Fibroblast of the conjunctiva (primary cell): ENCODE data around the gene SLC16A6.
"Not testable (repeated sequence)": the region's sequence is repeated elsewhere in the genome, so short reads cannot be mapped to it uniquely, and the experiment has no call there.

Experiments used
- DNase-seq: peaks from one replicate; pipeline ENCODE4 v3.0.0-alpha.2; 2010; ENCODE audit warnings: low read depth

The SLC16A6 gene

DNA sequence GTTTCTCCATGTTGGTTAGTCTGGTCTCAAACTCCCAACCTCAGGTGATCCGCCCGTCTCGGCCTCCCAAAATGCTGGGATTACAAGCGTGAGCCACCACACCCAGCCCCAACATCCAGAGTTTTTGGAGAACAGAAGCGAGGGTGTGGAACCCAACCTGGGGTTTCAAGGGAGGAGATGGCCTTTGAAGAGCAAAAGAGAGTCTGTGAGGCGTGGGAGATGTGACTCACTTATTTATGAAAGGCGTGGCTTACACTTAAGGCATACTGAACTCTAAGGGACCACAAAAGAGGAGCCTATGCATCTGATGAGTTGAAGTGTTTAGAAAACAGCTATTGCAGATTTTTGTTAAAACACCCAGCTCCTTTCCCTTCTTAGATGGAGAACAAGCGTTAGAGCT is 19.2 kb upstream of the SLC16A6 start:
- no peak for DNase-seq

DNA sequence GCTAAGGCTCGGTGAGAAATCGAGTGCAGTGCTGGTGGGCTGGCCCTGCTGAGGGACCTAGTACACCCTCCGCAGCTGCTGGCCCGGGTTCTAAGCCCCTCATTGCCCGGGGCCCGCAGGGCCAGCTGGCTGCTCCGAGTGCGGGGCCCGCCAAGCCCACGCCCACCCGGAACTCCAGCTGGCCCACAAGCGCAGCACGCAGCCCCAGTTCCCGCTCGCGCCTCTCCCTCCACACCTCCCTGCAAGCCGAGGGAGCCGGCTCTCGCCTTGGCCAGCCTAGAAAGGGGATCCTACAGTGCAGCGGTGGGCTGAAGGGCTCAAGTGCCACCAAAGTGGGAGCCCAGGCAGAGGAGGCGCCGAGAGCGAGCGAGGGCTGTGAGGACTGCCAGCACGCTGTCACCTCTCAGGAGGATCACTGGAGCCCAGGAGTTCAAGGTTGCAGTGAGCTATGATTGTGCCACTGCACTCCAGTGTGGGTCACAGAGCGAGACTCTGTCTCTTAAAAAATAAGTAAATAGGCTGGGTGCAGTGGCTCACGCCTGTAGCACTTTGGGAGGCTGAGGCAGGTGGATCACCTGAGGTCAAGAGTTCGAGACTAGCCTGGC is 18.2 kb upstream of the SLC16A6 start:
- not testable (repeated sequence) for DNase-seq

DNA sequence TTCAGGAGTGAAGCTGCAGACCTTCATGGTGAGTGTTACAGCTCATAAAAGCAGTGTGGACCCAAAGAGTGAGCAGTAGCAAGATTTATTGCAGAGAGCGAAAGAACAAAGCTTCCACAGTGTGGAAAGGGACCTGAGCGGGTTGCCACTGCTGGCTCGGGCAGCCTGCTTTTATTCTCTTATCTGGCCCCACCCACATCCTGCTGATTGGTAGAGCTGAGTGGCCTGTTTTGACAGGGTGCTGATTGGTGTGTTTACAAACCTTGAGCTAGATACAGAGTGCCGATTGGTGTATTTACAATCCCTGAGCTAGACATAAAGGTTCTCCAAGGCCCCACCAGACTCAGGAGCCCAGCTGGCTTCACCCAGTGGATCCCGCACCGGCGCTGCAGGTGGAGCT is 17.6 kb upstream of the SLC16A6 start:
- DNase-seq: not testable (repeated sequence)

DNA sequence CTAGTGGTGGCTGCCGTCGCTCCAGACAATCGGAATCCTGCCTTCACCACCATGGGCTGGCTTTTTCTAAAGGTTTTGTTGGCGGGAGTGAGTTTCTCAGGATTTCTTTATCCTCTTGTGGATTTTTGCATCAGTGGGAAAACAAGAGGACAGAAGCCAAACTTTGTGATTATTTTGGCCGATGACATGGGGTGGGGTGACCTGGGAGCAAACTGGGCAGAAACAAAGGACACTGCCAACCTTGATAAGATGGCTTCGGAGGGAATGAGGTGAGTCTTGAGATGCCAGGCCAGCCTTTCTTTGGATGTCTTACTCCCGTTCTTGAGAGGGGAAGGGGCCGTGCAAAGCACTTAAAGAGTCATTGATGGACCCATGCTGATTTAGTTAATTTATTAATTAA is 16.5 kb upstream of the SLC16A6 start:
- no peak for DNase-seq

DNA sequence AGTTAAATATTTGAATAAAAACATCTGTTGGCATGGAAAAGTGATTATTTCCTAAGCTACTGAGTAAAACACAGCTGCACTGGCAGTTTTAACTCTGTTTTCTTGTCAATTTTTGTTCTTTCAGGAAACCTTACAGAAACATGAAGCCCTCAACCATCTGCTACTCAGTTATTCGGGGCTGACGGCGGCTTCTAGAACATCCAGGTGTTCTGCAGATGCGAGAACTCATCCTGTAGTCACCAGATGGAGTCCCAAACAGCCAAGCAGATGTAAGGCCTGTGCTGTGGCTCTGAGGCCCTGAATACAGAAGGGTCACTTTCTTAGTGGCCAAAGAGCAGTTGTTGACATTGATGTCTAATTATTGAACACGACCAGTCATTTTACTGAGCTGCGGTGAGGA is 15.9 kb upstream of the SLC16A6 start:
- no peak for DNase-seq

DNA sequence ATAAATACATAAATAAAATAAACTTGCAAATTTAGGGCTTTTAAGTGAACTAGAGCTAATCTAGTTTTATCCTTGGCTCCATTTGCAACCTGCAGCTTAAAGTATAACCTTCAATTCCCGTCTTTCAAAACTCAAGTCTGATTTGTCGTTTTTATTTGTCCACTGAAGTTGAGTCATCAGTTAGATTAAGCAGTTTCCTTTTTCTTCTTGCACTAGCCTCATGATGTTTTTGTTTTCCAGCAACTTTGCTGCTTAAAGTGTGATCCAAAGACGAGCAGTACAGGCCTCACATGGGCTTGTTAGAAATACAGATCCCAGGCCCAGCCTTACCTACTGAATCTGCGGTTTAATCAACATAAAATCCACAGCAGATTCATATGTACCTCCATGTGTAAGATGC is 14.2 kb upstream of the SLC16A6 start:
- DNase-seq: no peak

DNA sequence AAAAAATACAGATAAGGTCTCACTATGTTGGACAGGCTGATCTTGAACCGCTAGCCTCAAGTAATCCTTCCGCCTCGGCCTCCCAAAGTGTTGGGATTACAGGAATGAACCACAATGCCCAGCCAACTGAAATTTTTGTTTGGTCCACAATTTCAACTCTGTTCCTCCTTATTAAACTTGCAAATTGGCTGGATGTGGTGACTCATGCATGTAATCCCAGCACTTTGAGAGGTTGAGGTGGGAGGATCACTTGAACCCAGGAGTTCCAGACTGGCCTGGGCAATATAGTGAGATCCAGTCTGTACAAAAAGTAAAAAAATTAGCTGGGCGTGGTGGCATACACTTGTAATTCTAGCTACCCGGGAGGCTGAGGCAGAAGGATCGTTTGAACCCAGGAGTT is 13.8 kb upstream of the SLC16A6 start:
- no peak for DNase-seq

DNA sequence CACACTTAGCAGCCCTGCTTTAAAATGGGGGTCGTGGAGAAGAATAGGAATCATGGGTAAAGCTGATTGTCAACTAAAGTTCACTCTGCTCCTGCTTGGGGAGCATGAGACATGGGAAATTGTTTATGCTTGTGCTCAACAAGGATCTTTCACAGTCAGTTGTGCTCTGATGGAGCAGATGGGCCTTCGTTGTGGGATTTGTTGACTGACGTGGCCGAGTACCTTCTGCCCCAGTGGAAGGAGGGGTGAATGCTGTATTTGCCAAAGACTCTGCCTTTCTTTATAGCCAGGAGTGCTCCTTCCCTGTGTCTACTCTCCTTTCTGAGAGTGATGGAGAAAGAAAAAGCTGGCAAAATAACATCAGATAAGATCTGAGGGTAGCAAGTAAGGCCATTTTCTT is 11.7 kb upstream of the SLC16A6 start:
- no peak for DNase-seq

DNA sequence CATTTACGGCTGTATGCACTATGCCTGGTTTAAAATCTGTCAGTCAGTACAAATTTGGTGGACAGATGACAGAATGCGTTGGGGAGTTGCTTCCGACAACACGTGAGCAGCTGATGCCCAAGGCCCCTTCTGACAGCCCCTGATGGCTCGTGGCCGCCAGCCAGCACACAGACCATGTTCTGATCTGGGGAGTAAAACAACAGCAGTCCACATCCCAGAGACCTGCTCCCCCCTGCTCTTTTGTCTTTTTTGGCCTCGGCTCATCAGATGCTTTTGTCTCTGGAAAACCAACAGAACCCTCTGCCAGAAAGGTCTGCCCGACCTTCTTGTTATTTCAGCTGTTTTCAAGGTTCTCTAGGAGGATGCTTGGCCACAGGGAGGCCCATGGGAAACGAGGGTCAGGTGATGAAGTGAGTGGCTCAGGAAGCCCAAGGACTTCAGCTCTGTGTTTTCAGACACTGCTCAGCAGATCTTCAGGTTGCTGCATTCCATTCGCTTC is 11.2 kb upstream of the SLC16A6 start:
- DNase-seq: peak; percentile 26

DNA sequence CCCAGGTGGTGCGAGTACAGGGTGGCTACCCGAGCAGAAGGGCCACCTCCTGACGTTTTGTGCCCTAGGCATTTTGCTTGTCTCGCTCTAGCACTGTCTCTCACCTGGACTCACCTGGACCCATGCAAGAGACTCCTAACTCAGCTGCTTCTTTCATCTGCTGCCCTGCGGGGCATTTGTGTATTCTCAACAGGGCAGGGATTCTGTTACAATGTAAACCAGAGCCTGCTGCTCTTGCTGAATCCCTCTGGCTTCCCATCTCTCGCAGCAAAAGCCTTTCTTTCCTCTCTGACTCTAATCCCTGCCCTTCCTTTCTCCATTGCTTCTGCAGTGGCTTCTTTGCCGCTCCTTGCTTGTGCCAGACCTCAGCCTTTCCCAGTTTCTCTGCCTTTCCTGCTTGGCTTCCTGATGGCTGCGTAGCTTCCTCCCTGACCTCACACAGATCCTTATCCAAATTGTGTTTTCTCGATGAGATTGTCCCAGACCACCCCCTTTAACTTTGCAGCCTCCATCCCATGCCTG is 10.6 kb upstream of the SLC16A6 start:
- no peak for DNase-seq

DNA sequence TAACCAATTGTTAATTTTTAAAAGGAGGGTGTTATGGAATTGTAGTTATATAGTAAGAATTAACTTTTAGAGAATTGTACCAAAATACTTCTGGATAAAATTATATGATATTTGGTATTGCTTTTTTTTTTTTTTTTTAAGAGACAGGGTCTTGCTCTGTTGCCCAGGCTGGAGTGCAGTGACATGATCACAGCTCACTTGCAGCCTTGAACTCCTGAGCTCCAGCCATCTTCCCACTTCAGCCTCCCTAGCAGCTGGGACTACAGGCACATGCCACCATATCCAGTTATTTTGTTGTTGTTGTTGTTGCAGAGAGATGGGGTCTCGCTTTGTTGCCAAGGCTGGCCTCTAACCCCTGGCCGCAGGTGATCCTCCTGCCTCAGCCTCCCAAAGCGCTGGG is 8.9 kb upstream of the SLC16A6 start:
- no peak for DNase-seq

DNA sequence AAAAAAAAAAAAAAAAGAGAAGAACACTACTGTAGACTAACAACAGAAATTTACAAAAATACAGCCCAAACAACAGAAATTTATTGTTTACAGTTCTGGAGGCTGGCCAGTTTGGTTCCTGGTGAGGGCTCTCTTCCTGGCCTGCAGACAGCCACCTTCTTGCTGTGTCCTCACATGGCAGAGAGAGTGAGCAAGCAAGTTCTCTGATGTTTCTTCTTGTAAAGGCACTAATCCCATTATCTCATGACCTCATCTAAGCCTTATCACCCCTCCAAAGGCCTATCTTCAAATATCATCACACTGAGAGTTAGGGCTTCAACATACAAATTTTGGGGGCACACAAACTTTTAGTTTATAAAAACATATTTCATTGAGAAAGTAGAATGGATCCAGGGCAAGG is 7.7 kb upstream of the SLC16A6 start:
- no peak for DNase-seq

DNA sequence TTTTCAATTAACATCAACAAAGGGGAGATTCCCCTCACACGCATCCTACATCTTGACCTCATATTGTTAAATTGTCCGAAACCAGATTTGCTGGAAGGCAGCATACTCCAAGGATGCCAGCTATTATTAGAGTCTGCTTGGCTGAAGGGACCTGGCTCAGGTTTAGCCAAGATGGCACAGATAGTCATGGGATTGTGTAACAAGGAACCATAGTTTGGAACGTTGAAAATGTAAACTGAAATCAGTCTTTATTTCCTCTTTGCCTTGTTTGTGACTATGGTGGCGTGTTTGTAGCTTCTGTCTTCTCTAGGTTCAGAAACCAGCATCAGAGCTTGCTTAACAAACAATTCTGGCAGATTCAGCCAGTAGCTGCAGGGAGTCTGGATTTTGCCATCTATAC is 6.3 kb upstream of the SLC16A6 start:
- no peak for DNase-seq

DNA sequence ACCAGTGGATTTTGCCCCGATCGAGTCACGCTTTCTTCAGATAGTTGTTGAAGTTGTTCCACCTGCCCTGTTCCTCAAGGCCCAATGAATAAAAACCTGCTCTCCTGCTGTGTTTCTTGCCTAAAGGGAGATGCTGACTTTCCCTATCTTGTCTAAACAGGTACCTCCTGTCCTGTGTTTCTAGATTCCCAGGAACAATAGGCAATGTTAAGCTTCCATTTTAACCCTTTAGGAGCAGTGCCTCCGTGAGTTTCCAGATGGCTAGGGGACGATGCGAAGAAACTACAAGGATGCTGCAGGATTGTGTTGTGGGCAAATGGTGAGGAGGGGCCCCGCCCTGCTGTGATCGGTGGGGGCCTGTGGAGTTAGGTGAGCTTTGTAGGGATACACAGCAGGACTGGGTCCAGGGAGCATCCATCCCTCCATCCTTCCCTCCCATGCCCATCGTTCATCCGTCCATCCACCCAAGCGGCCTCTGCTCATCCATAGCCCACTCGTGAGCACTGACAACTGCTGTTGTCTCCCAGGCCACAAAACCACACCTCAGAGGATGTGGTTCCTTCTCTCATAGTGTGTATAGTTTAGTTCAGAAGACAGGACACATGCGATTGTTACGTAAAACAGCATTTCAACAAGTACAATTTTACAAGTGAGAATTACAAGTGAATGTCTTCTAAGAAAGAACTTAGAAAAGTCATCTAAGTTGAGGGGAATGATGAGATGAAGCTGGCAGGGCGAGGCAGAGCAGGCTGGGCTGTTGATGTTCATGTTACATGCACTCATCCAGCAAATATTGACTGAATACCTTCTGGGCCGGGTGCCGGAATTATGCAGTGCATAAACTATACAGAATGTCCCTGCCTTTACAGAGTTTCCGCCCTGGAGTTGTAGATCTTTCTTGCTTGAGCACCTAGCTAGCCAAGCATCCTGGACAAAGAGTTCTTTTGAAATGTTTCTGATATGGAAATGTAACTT is 5.6 kb upstream of the SLC16A6 start:
- DNase-seq: no peak

DNA sequence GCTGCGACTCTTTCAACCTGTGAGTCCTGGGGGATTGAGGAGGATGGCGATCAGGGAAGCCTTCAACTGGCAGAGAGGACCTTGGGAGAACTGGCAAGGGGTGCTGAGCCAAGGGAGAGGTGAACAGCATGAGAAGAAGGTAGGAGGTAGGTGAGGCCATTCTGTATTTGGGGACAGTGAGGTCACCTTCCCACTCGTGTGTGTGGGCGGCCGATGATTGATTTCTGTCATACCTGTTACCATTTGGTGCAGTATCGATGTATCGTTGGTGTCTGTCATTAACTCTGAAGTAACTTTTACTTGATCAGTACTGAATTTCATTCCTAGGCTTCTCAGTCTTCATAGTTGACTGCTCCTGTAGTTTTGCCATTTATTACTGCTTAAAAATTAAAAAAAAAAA is 4.2 kb upstream of the SLC16A6 start:
- DNase-seq: no peak

DNA sequence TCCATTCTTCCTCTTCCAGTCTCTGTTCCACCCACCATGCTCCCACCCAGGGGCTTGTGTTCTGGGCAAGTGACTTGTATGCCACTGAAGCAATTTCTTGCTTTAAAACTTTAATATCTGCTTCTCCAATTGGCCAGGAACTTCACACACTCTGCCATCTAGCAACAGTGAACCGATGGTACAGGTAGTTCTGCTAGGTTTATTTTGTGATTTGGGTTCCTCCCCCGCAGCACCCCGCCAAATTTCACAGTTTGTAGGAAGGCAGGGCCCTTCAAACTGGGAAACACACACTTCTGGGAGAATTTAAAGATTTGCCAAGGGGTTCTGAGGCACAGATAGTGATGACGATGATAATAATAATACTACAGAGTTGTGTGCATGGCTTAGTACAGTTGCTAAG is 3.7 kb upstream of the SLC16A6 start:
- no peak for DNase-seq

DNA sequence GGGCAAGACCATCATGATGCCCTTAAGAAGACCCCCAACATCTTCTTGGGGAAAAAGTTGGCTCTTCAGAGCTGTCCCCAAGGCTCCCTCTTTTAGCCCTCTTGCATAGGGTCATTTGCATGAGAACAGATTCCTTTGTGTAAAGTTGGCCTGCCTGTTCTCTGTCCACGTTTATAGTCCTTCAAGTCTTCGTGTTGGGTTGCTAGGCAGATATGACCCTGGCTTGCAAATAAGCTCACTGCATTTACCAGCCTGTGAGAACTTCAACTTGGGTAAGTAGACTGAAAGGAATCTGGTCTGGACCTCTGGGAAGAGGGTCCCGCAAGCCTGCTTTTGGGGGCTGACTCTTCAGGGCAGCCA is 3.2 kb upstream of the SLC16A6 start:
- DNase-seq: no peak

DNA sequence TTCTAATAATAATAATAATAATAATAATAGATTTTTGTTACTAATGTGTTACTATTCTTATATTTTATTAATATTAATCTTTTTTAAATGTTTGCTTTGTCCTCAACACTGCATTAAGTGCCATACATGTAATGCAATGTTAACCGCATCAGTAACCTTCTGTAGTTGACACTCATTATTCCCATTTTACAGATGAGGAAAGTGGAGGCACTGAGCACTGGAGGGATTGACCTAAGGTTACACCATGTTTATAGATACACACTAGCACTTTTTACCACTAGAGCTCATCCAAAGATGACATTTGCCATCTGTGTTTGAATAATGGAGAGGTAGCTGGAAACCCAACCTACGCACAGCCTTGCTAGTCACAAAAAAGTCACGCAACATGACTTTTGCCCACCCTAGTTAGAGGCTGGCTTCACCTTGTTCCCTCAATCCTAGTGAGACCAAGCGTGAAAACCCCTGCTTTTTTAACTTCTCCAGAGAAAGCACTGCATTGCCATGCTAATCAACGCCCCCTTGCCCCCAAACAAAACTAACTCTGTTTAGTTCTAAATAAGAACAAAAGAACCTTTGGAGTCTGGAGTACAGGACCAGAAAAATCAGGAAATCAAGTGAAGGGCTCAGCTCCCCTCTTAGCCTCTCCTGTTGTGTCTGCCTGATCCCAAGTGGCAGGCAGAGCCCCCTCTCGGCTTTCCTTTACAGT is 2.7 kb upstream of the SLC16A6 start:
- DNase-seq: no peak

DNA sequence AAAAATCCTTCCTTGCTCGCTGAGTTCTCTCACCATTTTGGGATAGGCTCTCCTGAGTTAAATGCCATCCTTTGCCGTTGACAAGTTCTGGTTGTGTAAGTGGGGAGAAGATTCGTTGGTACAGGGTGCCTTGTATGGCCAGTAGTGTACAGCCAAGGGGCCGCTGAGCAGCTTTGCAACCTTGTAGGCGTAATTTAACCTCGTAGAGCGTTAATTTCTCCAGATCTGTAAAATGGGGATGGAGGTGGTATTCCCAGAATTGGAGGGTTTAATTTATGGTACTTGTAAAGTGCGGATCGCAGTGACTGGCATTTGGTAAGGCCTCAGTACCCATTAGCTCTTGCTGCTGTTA is 1.7 kb upstream of the SLC16A6 start:
- DNase-seq: no peak

DNA sequence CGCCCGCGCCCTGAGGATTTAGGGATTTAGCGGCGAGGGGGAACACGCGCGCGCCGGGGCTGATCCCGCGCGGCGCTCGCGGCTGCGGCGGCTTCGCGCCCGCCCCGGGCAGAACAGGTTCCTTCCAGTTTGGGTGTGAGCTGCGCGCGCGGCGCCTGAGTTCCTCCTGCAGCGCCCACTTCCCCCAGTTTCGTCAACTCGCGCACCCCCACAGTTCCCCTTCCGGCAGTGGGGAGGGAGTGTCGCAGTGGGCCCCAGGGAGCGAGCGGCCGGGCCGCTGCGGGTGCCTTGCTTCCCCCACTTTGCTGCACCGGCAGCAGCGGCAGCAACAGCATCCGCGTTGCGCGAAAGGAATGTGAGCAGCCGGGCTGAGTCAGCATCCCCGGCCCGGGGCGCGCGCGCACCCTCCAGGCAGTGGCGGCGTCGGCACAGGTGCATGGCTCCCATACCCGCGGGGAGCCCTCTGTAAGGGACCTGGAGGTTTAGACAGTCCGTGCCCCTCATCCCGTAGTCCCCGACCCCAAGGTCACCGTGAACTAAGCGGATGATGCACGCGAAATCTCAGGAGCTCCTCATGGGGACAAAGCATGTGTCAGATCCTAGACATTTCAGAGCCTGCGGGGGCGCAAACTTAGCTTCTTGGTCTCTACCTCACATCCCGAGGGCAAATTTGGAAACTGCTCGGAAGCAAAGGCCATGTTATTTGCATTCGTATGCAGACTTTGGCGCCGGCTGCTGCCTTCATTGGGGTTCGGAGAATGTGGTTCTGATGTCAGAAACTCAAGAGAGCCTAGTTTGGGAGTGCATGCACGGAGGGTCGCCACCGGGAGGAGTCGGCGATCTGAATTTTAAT is 1.1 kb upstream of the SLC16A6 start:
- DNase-seq: no peak

DNA sequence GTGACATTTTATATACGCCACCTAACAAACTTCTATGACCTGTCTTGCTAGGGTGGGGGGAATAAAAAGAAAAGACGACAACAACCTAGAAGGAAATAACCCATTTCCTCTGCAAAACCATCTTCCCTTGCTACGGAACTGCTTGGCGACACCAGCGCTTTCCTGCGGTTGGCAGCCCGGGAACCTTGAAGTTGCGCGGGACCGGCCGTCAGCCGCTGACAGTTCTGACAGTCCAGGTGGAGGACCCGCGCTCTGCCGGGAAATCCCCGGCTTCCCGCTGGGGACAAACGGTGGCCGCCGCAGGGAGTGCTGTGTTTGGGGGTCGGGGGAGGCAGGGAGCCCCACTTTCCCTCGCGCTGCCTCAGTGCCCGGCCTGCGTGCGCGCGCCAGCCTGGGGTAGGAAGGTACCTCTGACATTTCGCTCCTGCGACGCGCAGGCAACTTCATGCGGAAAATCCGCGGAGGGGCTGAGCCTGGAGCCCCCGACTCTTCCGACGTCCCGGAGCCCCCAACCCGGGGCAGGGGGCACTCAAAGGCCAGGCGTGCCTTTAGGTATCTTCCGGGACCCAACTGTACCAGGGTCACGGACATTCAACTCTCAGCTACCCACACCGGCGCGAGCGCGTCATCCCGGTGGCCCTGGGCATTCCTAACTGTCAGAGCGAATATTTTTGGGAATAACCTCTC is 516 bp downstream of the SLC16A6 start:
- DNase-seq: no peak
